NCI-H187 treated with DMSO at 0.1 percent for 48 hours (cell line): ENCODE data around the gene HOXD11.

Experiments used
- DNase-seq: peaks from one replicate; lab custom pipeline; 2025; lab: John Stamatoyannopoulos, UW

The HOXD11 gene

DNA sequence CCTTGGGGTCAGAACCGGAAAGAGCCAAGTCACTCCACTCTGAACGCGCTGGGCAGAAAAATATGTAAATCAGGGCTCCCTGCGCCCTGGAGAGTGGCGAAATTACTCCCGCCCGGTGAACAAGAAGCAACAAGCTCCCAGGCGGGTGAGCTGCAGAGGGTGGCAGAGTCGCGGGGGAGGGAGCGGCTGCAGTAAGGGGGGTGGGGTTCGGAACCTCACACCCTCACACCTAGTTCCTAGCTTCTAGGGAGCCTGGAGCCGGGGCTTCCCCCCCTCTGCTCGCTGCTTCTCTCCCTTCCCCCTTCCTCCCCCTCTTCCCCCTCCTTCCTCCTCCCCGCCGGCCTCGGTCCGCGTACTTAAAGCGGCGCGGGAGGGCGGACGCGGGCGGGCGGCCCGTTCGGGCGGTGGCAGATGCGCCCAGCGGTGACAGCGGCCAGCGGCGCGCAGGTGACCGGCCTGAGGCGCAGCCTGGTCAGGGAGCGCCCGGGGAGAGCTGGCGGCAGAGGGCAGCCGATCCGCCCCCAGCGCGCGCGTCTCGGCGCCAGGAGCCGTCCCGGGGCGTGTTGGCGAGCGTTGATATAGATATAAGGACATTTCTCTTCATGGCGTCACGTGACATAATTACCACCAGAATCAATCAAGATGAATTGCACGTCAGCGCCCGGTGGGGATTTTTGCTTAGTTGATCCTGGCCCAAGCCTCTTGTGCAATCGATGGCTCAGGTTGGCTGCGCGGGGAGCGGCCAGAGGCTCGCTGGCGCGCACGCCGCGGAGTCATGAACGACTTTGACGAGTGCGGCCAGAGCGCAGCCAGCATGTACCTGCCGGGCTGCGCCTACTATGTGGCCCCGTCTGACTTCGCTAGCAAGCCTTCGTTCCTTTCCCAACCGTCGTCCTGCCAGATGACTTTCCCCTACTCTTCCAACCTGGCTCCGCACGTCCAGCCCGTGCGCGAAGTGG is at the start of gene HOXD11:
HOXD11 (plus strand) TSS at position 700 of the 959 bp plus-strand sequence; CDS start at position 776, 76 bp downstream.
- DNase-seq: no peak

DNA sequence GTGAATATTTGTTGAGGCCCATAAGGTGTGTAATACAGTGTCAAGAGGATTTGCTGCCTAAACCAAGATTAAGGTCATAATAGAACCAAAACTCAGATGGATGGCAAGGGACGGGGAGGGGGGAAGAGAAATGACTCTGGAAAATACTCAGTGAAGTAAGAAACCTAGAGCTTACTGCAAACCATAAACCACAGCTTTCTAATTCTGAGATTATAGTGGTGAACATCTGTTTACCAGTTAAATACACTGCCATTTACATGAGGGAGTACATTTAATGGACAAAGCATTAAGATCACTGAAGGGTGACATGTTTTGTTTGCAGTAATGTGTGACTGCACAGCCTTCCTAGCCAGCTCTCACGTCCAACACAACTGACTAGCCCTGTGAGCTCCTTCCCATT is 43.1 kb upstream of the HOXD11 start:
- no peak for DNase-seq

DNA sequence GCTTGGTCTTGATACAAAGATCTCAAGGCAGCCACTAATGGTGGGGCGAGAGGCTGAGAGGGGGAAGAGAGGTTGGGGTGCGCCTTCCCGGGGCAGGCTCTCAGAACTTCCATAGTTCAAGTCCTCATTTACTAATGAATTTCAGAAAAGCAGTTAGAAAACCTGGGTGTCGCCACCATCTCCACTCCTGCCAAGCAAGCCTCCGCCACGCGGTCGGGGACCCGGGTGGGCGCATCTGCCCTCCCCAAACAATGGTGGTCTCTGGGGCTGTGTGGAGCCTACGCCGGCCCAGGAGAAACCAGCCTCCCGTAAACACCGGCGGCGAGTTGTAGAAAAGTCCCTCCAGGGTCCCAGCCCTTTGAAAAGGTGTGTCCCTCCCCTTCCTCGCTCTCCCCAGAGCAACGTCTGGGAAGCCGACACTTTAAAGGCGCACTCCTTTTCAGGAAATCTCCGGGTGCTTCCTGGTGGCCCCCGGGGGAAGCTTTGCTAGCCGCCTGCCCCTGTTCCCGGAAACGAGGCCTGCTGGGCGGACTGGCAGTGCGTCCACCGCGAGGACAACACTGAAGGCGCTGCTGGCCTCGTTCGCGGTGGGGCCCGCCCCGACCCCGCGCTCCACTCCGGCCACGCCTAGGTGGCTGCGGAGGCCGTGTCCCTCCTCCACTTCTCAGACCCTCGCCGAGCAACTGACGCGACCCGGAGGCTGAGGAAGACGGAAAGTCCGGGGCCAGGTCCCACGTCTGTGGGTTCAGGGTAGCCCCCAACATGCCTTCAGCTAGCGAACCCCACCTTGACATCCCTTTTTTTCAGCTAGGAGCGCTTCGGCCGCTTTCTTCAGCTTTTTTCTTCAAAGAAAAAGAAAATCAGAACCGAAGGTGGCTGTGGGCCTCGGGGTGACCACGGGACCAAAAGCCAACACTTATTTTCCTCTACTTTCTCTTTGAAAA is 40.2 kb upstream of the HOXD11 start:
- DNase-seq: no peak

DNA sequence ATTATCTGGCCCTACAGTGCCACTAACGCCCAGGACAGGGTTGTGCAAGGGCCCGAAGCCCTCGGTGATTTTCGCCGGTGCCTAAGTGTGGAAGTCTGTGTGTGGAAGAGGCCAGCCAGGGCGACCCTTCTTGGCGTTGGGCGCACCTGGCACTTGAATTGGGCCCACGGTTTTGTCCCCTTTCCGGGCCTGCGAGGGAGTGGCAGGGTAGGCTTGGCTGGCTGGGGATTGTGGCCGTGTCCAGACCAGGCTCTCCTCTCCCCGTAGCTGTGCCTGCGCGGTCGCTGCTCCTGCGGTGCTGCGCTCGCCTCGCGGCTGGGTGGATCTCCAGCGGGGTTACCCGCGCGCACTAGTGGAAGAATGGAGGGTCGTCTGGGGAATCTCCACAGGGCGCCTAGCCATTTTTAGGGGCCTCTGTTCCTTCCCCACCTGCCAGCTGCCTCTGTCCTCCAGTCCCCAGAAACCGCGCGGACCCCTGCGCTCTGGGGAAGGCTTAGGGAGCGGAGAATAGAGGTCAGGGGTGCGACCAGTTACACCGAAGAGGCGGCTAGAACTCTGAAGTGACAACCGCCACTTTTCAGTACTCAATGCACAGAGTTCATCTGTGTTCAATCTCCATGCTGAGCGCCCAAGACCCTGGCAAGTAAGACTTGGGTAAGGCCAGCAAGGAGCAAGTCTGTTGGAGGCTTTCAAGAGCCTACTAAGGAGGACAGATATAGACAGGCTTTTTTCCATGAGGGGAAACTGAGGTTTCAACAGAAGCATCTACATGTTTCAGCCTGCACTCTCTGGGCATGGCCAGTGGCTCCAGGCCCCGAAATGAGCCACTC is 39.3 kb upstream of the HOXD11 start:
- DNase-seq: no peak

DNA sequence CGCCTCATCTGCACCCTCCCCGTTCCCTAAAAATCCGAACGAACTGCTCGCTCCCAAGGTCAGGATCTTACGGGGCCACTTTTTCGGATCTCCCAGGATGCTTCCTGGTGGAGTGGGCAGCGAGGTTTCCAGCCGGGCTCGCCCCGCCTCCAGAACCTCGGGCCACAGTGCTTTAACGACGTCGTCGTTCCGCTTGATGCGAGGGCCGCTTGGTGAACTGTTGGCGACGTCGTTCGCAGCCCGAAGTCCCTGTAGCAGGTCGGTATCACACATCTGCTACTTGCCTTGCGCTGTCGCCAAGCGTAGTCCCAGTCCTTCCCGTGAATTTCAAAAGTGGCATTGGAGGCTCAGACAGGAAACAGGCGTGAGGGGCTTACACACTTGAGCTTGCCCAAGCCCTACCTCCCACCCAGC is 38.7 kb upstream of the HOXD11 start:
- DNase-seq: no peak

DNA sequence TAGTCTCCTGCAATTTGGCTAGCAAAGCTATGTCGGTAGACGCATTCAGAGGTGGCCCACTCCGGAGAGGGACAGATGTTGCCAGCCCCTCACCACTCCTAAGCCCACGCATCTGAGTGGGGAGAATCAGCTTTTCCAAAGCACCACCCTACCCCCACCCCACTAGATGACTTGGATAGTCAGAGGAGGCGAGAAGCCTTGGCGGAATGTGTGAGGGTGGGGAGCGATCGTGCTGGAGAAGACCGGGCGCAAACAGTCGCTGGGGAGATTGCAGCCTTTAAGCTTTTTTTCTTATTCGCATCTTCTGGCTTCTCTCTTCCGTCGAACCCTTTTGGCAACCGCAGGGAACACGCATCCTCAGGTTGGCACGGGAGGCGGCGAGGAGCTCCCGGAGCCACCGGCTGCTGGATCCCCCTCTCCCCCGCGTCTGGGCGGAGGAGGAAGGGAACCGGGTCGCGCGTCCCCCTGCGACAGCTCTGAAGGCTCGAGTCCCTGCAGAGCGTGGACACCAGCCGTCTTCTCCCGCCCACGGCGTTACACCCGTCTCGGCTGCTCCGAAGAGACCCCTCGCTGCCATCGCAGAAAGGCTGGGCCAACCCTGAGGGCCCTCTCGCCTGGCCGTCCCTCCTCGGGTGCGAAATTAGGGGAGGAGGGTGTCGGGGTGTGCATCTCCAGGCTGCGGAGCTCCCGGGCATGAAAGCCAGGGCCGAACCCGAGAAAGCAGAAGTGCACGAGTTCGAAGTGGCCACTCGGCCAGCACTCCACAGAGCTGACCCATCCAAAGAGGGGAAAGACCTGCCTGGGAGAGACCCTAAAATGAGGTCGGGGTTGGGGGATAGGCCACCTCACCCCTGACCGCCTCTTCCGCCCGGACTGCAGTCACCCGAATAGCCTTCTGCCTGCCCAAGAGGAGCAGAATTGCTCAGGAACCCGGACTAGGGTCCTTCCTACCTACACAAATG is 35.5 kb upstream of the HOXD11 start:
- no peak for DNase-seq

DNA sequence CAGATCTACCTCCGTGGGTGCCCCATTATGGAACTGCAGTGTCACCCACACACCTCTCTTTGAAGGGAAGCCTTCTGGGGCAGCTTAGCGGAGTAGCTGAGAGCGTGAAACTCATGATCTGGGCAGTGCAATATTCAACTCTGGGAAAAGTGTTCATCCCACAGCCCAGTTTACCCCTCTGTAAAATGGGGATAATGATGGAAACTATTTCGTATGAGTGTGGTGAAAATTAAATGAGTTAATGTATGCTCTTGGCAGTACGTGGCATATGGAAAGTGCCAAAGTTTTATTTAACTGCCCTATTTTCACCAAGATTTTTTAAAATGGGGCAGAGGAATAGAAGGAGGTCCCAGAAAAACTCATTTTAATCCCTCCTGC is 34.8 kb upstream of the HOXD11 start:
- DNase-seq: no peak

DNA sequence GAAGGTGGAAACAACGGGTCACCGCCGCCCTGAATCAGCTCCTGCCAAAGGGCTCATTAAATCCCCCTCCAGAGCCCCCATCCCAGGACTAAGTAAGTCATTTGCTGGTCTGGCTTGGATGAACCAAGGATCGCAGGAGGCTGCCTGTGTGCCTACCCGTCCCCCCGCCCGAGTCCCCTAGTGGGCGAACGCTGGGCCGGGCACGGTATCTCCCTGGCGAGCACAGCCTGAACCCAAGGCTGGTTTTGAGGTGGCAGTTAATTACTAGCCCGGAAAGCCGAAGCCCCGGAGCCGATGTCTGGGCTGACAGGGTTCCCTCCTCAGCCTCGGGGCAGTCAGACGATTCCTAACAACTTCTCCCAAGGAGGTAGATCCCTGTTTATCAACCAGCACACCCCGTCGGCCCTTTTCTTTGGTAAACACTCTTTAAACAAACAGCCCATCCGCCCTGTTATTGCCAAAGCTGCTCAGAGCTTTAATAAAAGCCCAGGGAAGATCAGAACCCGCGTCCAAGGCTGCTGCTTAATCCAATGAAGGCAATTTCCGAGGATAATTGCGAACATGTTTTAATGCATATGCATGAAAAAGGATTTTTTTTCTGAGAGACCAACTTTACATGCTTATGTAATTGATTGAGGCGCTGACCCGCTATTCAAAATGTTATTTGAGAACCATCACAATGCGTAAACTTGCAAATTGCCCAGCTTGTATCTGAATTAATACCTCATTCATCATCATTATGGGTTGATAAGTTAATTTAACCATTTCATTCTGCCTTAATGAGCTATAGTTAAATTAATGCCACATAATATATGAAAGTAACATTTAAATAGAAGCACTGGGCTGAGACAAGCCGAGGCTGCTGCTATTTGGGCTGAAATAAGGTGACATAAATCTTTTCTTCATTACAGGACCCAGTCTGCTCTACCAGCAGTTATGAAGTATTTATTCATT is 33.9 kb upstream of the HOXD11 start:
- no peak for DNase-seq

DNA sequence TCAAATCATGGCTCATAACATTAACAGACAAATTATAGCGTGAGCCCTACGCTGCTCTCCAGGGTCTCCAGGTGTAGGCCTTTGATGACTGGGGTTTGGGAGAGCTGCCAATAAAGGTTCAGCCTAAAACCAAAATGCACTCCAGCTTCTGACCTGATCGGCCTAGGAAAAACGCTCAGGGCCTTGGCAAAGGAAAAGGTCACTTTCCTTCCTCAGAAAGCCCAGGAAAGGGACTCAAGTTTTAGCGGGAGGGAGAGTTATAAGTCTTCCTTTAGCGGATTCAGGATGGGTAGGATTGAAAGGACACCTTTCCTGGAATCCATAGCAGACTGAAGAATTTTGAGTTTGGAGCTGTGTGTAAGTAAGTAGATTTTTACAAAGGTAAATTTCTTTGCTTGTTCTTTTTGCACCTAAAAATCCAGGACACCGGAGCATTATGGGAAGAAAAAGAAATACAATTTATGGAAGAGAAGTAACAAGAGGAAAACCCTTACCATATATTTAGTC is 32.1 kb upstream of the HOXD11 start:
- no peak for DNase-seq

DNA sequence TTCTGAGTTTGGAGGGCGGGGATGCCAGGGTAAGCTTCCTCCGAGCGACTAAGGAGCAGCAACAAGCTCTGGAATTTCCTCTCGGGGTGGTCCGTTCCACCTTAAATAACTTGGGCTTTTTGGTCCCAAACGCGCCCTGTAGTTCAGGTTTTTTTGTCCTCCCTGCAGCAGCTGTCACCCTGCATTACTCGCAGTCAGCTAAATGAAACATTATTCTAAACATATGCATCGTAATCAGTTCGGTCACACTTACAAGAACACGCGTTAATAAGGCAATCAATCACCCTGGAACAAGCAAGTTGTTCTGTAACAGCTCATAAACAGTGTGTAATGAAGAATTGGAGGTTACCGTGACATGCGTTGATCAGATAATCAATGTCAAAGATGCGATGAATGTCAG is 31.6 kb upstream of the HOXD11 start:
- DNase-seq: no peak

DNA sequence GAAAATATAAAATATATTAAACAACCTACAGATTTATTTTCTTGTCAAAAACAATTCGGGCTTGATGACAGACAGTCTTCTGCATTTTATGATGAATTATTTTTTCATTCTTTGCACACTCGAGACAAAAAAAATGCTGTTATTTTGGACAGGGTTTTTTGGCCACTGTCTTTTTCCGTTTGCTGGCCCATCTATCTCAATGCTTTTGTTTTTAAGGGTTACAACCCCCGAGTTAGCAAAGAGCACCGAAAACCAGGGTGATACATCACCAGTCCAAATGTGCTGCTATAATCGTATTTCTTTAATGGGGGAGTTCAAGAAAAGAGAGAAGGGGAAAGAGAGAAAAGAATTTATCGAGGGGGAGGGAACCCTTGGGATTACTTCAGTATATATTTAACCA is 31.0 kb upstream of the HOXD11 start:
- DNase-seq: no peak

DNA sequence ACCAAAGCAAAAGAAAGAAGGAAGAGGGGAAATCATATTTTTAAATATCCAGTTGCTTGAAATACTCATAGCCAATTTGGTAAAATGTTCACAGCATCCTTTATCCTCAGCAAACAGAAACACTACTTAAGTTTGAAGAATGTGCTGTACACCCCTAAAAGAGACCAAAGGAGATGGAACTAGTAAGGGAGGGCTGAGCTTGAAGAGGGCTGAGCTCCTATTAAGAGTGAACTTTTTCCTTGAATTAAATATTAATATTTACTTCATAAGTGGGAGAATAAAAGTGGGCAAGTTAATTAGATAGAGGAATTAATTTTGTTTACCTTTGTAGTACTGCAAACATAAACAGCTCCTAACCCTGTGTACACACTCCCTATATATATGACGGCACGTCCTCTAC is 30.3 kb upstream of the HOXD11 start:
- no peak for DNase-seq

DNA sequence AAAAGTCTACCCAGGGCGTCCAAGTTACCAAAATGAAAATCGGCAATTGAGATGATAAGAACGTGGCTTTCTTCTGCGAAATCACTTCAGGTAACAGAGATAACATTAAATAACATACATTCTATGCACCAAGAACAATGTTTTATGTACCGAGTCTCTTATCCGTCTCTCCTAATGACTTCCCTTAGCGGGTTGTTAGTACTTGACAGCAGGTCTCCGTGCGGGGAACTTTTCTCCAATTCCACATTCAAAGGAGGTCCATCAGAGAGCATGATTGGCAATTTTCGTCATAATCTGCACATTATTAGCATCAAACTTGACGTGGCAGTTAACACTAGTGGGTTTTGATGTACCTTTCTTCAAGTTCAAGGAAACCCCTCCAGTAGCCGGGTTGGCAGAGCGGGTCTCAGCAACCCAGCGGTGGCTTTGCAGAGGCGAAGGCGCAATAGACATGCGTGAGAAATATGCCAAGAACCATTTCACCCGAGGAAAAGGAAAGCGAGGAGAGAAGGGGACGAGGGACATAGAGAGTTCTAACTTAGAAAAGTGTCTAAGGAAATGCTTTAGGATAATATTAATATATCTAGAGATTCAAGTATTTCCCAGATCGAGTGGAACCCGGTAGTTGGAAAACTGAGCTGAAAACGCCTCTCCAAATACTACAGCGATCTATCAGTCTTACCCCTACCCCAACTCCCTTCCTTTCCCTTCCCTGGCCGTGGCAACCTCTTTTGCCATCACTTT is 28.4 kb upstream of the HOXD11 start:
- no peak for DNase-seq

DNA sequence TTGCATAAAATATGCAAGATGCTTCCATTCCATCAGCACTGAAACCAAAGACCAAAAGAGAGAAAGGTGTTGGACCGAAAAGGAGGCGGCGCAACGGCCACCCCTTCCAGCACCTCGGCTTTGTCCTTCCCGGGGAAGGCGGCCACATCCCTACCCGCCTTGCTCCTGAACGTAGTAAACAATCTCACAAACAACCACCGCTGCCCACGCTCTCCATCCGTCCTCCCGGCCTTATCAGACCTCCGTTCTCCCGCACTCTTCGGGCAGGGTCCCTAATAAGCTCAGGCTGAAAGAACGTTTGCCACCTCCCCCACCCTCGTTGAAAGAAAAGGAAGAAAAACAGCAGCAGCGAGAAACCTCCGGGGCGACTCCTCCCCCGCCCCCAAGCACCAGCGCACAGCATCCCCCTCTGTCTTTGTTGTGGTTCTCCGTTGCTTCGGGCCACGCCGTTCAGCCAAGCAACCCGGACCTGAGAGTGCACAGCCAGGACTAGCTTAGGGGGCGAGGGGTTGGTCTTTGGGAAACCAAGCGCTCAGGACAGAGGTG is 27.7 kb upstream of the HOXD11 start:
- no peak for DNase-seq

DNA sequence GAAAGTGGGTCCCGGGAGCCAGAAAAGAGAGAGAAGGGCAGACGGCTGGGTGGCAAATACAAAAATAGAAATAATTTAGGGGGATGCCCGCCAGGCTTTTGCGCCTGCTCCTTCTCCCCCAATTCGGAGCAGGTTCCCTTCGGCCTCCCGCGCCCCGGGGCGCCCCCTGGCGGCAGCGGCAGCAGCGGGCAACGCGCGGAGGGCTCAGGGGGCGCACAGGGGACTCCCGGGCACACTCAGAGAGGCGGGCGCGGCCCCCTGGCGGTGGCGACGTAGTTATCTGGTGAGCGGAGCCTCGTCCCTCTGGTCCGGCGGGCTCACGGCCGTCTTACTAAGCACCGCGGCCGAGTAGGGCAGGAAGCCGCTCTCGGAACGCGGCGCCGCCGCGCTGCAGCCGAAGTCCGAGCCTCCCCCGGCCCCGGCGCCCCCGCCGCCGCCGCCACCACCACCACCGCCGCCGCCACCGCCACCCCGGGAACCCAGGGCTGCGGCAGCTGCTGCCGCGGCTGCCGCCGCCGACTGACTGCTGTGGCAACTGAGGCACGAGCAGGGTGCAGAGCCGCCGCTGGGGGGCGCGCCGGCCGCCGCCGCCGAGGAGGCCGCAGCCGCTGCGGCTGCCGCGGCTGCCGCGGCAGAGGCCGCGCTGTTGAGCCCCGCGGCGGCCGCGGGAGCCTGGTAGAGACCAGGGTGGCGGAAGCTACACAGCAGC is 27.1 kb upstream of the HOXD11 start:
- no peak for DNase-seq

DNA sequence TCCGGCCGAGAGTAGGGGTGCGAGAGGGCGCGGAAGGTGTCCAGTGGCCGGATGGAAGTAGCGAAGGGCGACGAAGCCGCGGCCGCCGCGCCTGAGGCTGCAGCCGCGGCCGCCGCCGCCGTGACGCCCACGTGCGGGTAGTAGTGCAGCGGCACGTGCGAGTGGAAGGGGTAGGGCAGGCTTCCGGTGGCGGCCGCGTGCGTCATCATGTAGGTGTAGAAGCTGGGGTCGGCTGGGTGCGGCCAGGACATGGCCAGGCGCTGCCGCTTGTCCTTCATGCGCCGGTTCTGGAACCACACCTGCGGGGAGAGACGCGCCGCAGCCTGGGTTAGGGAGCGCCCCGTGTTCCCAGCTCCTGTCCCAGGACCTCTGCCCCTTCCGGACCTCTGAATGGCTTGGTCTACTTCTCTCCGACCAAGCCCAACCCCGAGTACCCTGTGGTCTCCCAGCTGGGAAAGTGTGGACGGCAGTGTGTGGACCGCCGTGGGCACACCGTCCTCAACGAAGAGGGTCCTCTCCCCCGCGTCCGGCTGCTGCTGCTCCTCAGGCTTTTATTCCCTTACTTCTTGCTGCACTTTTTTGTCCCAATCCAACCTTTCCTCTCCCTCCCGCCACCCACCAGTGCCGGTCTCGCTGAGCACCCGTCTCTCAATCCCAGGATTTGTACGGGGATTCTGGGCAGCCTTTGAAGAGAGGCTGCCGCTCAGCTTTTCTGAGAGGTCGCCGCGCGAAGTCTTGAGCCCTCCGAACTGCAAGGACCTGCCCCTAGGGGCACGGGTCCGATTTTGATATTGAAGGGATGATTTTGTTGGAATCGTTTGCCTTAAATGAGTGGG is 26.3 kb upstream of the HOXD11 start:
- DNase-seq: no peak

DNA sequence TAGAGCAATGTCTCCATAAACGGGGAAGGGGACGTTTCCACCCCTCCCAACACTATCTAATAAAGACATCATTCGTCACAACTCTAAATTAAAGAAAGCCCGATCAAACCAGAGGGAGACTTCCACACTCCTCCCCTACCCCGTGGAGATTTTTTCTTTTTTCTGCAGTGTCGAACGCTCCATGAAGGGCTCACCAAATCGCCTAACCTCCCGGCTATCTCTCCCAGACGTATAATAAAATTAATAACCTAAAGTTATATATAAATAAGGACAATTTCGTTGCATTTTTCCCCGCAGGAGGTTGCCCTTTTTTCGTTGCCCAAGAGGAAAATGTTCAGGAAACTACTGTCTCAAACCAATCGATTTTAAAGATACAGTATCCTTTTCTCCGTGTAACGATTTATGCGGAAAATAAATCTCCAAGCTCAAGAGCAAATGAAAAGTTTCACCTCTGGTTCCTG is 25.7 kb upstream of the HOXD11 start:
- no peak for DNase-seq
